Esophagus muscularis mucosa (tissue), 4 donors: ENCODE data around the gene CNTFR. TPM values are rescaled to one million over a fixed set of nuclear protein-coding genes. Genes with fewer than 3 reads are reported as not detected.
A peak's percentile ranks its signal among the peaks of the same experiment; 100 is the strongest.

Experiments
- DNase-seq: peaks from one replicate; pipeline ENCODE4 v3.0.0-alpha.2; 2017; ENCODE audit errors: extremely low spot score
- H3K27ac ChIP-seq, 4 donors: fragments of 200-600 bp; sonication (generic); replicated peaks in 1 of 4; 1 replicate in 3 of 4; 2 replicates in 1 of 4; pipeline ENCODE4 v1.5.1; 2016 to 2019; ENCODE audit warnings: mild to moderate bottlenecking in 1 of 4
- H3K27me3 ChIP-seq, 4 donors: fragments of 200-600 bp; sonication (generic); one replicate each; pipeline versions ENCODE4 v1.5.1 to v1.6.0; 2016 to 2019
- H3K36me3 ChIP-seq, 4 donors: fragments of 200-600 bp; sonication (generic); one replicate each; pipeline ENCODE4 v1.5.1; 2016 to 2019
- H3K4me1 ChIP-seq, 4 donors: fragments of 200-600 bp; sonication (generic); one replicate each; pipeline ENCODE4 v1.5.1; 2016 to 2019
- H3K4me3 ChIP-seq, 4 donors: fragments of 200-600 bp; sonication (generic); 1 replicate in 2 of 4; 2 replicates in 2 of 4; pipeline ENCODE4 v1.5.1; 2016 to 2019; ENCODE audit warnings: mild to moderate bottlenecking in 4 of 4, moderate library complexity in 1 of 4
- H3K9me3 ChIP-seq, 4 donors: fragments of 200-600 bp; sonication (generic); 1 replicate in 3 of 4; 2 replicates in 1 of 4; pipeline ENCODE4 v1.5.1; 2016 to 2019
- CTCF ChIP-seq, 3 experiments: fragments of 200-600 bp in 2 of 3; fragments of 450-650 bp in 1 of 3; sonication (generic) in 2 of 3; IDR thresholded peaks; one replicate each; pipeline ENCODE4 v1.5.1; 2017 to 2019; ENCODE audit warnings: antibody characterized with exemption in 3 of 3, mild to moderate bottlenecking in 2 of 3, moderate library complexity in 1 of 3
- EP300 ChIP-seq: sonication (generic); formaldehyde crosslinking; IDR thresholded peaks from one replicate; pipeline ENCODE4 v1.6.1; 2017; ENCODE audit warnings: antibody characterized with exemption
- POLR2A ChIP-seq: fragments of 450-650 bp; IDR thresholded peaks from one replicate; pipeline ENCODE4 v1.6.1; 2017; ENCODE audit warnings: antibody characterized with exemption, moderate library complexity, mild to moderate bottlenecking, low read depth
- POLR2AphosphoS5 ChIP-seq, 2 donors: sonication (generic); formaldehyde crosslinking; IDR thresholded peaks; one replicate each; pipeline ENCODE4 v1.6.1; 2017; ENCODE audit warnings: antibody characterized with exemption in 2 of 2
- WGBS: methylation state at CpG from one replicate; pipeline ENCODE4 v1.1.5; 2018; 5-methylcytosine and 5-hydroxymethylcytosine counted together
- intact Hi-C: fragments of 100-400 bp; cut with DNase I; formaldehyde crosslinking; loops from one replicate; pipeline ENCODE4 v1.15.1; 2023
- total RNA-seq, 4 donors: library from RNA; depleted of rRNA; stranded (reverse); fragments of >200 nt; gene quantifications; one replicate each; pipeline versions ENCODE4 v1.1.0 to v1.2.1, GENCODE V29; 2016

CNTFR gene
- total RNA-seq, 4 donors from 2014 or later, result 1.2 to 3.8 (median 2.7) TPM

- Histone ChIP-seq H3K9me3 (no peaks in the 10 kb centered on the region), H3K27me3 (no peaks in the 10 kb centered on the region), H3K4me3 (no peak overlapping the region), H3K4me1 (peaks cover 14 to 29% (median 27%) of the 10 kb centered on the region in 4 donors), H3K36me3 (no peaks in the 10 kb centered on the region), H3K27ac (no peak overlapping the region)
- intact Hi-C loops, result loop anchor here (2.0 kb wide), 1 partner anchor 99 kb away; no protein-coding TSS in a partner anchor
- 17% methylated on average over 4 of the region's 5 CpGs for WGBS
- TF ChIP-seq POLR2AphosphoS5 (IDR thresholded peaks at IDR 0.05) (peak; percentile 58 to 66), EP300 (no peak), CTCF (IDR thresholded peaks at IDR 0.05) (peak; percentile 31 to 40 (median 37)), POLR2A (no peak)
- no peak for DNase-seq
These were observed 87.6 kb downstream of the CNTFR start for GRCh38 chr9:34501889-34502425.

Other genes starting within 250 kb of the CNTFR start
- gene MYORG, start 212.8 kb downstream of the CNTFR start, total RNA-seq, result 10 to 100 TPM in 2 of 4 donors, 1 to 10 TPM in 2; 7.8 to 27.2 (median 15.4) TPM
- 10 to 100 TPM; 12.6 to 19.2 (median 17.0) TPM for gene FAM219A, start 131.2 kb downstream of the CNTFR start, total RNA-seq
- gene DNAI1, start 130.9 kb downstream of the CNTFR start, total RNA-seq, result not detected
- gene ENHO, start 66.7 kb downstream of the CNTFR start, total RNA-seq, result 1 to 10 TPM in 2 of 4 donors, under 1 TPM in 1, not detected in 1; 0.50 to 2.0 (median 1.1) TPM
- 10 to 100 TPM; 11.6 to 26.7 (median 20.2) TPM for gene RPP25L, start 22.4 kb upstream of the CNTFR start, total RNA-seq
- 100 to 1,000 TPM; 104 to 129 (median 113) TPM for gene DCTN3, start 30.8 kb upstream of the CNTFR start, total RNA-seq
- gene ARID3C, start 39.3 kb upstream of the CNTFR start, total RNA-seq, result not detected
- gene SIGMAR1, start 48.1 kb upstream of the CNTFR start, total RNA-seq, result 10 to 100 TPM; 73.4 to 90.3 (median 83.9) TPM
- 10 to 100 TPM; 15.9 to 34.7 (median 22.9) TPM for gene GALT, start 57.0 kb upstream of the CNTFR start, total RNA-seq
- 10 to 100 TPM; 33.0 to 40.2 (median 33.9) TPM for gene IL11RA, start 62.5 kb upstream of the CNTFR start, total RNA-seq
- not detected for gene CCL27, start 72.9 kb upstream of the CNTFR start, total RNA-seq
- gene CCL19, start 101.6 kb upstream of the CNTFR start, total RNA-seq, result under 1 TPM in 2 of 4 donors, not detected in 2; 0.57 to 0.71 TPM
- gene CCL21, start 120.4 kb upstream of the CNTFR start, total RNA-seq, result 100 to 1,000 TPM in 2 of 4 donors, 10 to 100 TPM in 2; 53.6 to 271 (median 119) TPM